GM19351 (cell line): ENCODE measurements around the gene TOP2B.

Experiments
- ATAC-seq: cut with Tn5 transposase; IDR thresholded peaks from one replicate; pipeline ENCODE4 v1.9.1; 2021; ENCODE audit warnings: mild to moderate bottlenecking, moderate library complexity; ENCODE audit not compliant: unreplicated experiment

Gene TOP2B

GRCh38 chr3:25564075-25564474, 100.6 kb downstream of the TOP2B start:
- ATAC-seq = no peak

DNA sequence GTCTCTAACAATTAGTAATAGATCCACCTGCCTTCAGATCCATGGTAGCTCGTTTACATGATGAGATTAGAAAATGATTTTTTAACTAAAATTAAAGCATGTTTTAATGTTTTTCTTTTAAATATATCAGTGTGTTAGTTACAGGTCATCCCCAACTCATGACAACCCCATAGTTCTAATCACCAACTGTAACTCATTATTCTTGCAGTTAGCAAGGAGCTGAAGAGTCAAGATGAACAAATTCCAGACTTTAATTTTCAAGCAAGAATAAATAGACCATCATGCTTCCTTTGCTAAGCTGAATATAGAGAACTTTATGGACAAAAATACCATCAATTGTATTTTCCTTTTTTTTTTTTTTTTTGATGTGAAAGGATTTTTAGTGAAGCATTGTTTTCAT, 101.1 kb downstream of the TOP2B start:
- ATAC-seq = no peak

DNA sequence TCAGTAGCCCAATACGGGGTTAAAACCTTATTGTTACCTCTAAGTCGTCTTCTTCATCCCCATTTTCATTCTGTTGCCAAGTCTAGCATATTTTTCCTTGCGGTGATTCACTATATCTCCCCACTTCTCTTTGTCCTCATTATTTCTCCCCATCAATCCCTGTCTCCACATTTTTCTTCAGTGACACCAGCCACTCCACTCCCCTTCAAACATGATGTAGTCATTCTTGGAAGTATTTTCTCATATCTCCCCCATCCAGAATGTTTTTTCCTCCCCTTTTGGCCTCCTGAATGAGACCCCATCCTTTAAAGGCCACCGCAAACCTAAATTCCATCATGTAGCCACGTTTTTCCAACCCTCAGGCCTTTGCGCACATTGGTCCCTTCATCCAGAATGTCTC, 105.9 kb downstream of the TOP2B start:
- ATAC-seq = no peak

GRCh38 chr3:25558121-25558520, 106.6 kb downstream of the TOP2B start:
- no peak for ATAC-seq

DNA sequence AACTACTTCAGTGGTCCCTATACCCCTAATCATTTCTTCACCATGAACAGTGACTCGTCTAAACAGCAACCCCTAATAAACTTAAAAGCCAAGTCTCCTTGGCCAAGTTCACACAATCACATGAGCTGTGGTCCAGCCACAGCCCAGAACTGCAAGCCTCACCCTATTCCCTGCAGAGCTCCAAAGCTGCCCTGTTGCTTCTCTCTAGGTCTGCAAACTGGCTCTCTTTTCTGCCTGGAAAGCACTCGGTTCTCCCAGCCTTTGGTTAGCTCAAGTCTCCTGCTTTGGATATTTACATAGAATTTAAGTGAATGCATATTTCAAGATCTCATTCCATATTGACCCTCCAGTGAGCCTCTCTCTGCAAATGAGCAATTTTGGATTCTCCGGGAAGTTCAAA, 107.0 kb downstream of the TOP2B start:
- ATAC-seq = no peak

DNA sequence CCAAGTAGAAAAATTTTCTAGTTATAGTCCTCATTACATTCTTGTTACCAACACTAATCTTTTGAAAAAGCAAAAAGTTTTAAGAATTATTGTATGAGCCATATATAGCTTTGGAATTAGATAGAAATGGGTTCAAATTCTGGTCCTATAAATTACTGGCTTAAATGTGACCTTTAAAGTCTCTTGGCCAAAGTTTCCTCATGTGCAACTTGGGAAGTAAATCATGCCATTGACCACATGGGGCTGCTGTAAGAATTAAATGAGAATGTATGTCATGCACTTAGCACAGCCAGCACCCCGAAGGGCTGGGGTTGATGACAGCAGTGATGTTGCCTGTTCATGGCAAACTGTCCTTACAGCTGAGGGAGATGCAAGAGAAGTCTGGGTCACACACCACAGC, 108.3 kb downstream of the TOP2B start:
- ATAC-seq = no peak

DNA sequence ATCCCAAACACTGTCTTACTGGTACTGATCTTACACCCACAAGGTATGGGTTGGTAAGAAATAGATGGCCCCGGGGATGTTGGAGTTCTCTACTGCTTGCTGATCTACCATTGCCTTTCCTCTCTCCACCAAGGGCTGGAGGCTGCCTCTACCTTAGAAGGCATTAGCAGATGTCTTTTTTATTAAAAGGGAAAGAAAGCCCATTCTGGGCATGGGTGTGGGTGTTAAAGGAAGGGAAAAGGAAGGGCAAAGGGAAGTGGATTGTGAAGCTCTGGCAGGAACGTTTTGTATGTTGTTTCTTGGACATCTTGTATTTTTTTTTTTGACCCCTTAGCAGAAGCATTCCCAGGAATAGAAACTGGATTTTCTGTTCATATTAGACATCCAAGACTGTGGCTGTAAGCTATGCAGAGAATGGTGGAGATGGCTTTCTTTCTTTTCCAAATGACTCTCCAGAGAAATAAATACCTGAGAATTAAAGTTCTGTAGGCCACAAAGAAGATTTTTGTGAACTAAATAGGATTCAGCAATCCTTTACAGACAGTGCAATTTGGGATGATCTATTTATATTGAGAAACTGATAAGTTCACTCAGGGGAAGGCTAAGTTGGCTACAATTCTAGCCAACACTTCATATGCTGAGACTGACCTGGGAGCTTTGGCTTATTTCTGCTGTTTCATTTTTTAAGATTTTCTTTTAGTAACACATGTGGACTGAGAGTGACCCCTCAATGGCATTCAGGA, 108.8 kb downstream of the TOP2B start:
- no peak for ATAC-seq

DNA sequence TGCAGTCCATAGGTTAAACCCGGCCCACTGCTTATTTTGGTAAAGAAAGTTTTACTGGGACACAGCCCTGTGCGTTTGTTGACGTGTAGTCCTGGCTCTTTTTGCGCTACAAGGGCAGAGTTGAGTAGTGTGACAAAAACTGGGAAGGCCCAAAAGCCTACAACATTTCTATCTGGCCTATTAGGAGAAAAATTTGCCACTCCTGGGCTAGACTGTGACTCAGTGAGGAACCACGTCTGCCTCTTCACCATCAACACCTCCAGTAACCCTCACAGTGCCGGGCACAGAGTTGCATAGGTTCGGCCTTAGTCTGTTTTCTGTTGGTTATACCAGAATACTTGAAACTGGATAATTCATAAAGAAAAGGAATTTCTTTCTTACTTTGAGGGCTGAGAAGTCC, 110.3 kb downstream of the TOP2B start:
- ATAC-seq = no peak

- no peak for ATAC-seq
These were observed 112.5 kb downstream of the TOP2B start for GRCh38 chr3:25552251-25552650.

DNA sequence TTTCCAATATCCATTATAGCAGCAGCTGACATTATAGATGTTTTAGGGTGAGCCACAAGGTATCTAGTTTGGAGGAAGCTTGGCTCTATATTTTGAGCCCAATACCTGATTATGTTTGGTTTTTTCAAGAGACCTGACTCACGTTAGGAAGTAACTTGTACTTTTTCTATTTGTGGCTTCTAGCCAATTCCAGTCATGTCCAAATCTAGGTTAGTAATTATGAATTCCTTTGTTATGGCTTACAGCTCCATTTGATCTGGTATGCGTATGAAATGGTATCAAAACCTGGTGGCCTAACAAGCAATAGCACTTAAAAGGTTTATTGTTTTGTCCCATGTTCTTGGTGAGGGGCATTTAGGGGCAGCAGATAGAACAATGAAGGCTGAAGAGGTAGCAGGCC, 115.9 kb downstream of the TOP2B start:
- ATAC-seq = no peak

DNA sequence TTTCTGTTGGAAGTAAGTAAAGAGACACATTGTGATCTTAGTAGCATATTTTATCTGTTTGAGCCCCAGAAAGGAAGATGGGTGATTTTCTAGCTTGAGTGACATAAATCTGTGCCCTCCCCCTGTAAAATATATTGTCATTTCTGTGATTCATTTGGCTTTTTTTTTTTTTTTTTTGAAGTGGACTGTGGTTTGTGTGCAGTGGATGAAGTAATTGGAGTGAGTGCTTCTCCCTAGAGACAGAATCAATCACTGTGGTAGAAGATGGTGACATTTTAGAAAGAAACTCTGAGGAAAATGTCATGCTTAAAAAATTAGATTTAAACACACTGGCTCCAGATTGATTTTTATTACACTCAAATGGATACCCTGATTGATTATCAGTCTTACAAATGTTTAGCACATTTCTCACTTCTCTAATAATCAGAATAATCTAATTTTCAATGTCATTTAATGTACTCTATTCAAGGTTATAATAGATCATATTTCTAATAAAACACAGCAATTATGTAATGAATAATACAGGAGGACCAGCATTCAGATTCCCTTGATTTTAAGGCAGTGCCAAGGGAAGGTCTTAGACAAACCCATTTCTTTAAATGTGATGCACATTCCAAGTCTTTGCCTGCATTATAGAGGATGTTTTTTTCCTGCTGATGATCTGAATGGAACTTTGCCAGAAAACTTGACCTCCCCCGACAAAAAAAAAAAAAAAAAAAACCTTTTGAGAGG, 116.6 kb downstream of the TOP2B start:
- no peak for ATAC-seq
